OCI-LY7 (cell line): ENCODE measurements around the gene DDX27.

Experiments
- CTCF ChIP-seq: fragments of 200-600 bp; sonication (generic); conservative IDR thresholded peaks from 2 replicates; pipeline ENCODE4 v1.5.1; 2014; ENCODE audit warnings: mild to moderate bottlenecking, antibody characterized with exemption, low read length, moderate library complexity, mixed read lengths
- EZH2phosphoT487 ChIP-seq: fragments of 200-600 bp; sonication (generic); IDR thresholded peaks from 2 replicates; pipeline ENCODE4 v1.6.1; 2018; ENCODE audit warnings: low read depth, borderline replicate concordance, mild to moderate bottlenecking, mixed run types, antibody characterized with exemption, low read length, moderate library complexity, mixed read lengths

- TF ChIP-seq CTCF: no peak
- no peak for TF ChIP-seq EZH2phosphoT487
Observed at GRCh38 chr20:49183444-49183843, 35.8 kb upstream of the DDX27 start.
